HG02759 (cell line): ENCODE results near the gene TAS2R8.
"Not testable (repeated sequence)": the region's sequence is repeated elsewhere in the genome, so short reads cannot be mapped to it uniquely, and the experiment has no call there.

Experiments used
- ATAC-seq: cut with Tn5 transposase; IDR thresholded peaks from one replicate; pipeline ENCODE4 v1.9.1; 2021; ENCODE audit warnings: mild to moderate bottlenecking, moderate library complexity; ENCODE audit not compliant: unreplicated experiment

TAS2R8 gene, protein sequence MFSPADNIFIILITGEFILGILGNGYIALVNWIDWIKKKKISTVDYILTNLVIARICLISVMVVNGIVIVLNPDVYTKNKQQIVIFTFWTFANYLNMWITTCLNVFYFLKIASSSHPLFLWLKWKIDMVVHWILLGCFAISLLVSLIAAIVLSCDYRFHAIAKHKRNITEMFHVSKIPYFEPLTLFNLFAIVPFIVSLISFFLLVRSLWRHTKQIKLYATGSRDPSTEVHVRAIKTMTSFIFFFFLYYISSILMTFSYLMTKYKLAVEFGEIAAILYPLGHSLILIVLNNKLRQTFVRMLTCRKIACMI

DNA sequence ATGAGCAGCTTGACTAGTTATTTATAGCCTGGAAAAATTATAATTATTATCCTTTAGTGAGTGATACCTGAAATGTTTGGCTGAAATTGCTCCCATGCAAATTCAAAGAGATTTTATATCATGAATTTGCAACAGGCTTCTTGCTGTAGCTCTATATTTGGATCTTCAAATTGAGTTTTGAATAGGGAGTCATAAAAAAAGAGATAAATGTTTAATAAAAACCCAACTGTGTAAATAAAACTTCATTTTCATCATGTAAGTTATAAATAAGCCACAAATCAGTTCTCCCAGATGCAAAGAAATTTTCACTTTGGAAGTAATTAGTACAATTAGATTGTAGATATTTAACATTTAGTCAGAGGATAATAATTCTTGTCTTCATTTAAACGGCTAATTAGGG, at the start of gene TAS2R8:
Gene TAS2R8 (minus strand): TSS at position 101 of the 400 bp plus-strand sequence. CDS start 306 bp downstream, outside the sequence.
- no peak for ATAC-seq

- no peak for ATAC-seq
Measured at GRCh38 chr12:10855807-10856206, 48.7 kb upstream of the TAS2R8 start.

DNA sequence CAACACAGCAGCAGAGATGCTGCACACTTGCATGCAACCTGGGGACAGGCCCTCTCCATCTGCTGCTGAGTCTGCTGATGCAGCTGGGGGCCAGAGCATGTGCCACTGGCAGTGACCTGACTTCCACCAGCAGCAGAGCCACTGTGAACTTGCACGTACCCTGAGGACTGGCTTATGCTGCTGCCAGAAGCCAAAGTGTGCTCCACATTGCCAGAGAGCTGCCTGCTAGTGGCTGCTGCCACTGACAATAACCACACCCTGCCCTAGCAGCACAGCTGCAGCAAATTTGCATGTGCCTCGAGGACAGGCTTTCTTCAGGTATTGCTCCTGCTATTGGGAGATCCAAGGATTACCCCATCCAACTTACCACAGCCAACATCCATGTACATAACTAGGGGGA, 46.7 kb upstream of the TAS2R8 start:
- no peak for ATAC-seq

GRCh38 chr12:10851243-10851858, 44.3 kb upstream of the TAS2R8 start:
- no peak for ATAC-seq

DNA sequence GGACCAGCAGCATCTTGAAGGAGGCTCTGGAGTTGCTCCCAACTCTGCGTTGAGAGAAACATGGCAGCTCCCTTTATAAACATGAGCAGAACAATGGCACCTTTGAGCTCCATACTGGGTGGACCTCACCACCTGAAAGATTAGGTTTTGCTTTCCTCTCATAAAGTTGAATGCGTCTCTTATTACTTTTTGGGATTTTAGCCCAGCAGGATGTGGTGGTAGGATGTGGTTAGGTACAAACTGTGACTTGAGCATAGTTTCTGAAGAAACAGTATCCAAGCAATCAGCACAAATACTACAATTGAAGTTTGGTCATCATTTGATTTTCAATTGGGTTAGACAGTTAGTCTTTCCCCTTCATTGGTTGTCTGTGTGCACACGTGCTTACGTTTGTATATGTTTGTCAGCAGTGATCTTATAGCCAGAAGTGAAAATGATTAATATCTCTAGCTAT, 42.4 kb upstream of the TAS2R8 start, which contains the start of gene PRR4:
Gene PRR4 (minus strand): TSS at position 51 of the 454 bp plus-strand sequence. CDS start 38 bp downstream, at position 13.
- ATAC-seq: no peak

GRCh38 chr12:10847744-10848143, 40.7 kb upstream of the TAS2R8 start:
- ATAC-seq: no peak

DNA sequence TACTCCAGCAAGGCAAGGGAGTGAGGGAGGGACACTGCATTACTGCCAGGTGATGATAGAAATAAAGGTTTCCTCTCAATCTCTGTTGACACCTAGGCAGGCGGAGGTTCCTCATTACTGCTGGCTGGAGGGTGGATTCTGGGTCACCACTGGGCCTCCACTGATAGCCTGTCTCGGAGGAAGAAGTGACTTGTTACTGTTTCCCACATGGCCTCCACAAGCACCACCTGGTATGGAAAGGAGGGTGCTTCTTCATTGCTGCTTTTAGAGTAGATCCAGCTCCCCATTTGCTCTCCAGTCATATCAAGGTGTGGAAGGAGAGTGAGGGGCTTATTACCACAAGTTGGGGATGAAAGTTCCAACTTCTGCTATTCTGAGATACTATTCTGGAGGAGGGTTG, 35.8 kb upstream of the TAS2R8 start:
- no peak for ATAC-seq

DNA sequence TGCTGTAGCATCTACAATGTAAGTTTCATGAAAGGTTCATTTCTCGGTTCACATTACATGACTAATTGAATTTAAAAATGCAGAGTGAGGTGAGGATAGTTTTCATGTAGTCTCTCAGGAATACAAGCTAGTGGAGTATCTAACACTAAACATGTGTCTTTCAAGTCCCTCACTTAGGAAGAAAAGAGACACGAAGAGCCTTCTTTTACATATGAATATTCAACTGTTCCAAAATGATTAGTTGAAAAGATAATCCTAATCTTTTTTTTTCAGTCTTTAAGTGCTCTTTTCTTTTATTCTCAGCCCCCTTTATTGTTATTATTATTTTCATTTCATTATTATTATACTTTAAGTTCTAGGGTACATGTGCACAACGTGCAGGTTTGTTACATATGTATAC, 31.4 kb upstream of the TAS2R8 start:
- no peak for ATAC-seq

DNA sequence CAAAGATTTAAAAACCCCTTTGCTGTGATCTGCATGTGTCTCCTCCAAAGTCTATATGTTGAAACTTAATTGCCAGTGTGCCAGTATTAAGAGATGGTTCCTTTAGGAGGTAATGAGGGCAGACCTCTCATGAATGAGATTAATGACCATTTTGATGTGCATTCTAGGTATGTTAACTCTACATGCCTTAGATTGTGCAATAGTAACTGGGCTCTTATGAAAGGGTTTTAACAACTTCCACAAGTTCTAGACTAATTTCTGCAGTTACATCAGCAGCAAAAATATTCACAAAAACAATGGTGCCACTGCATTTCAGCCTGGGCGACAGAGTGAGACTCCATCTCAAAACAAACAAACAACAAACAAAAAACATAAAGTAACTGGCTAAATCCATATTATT, 22.9 kb upstream of the TAS2R8 start:
- ATAC-seq: no peak

- no peak for ATAC-seq
Measured at GRCh38 chr12:10826258-10826657, 19.2 kb upstream of the TAS2R8 start, which contains the start of gene TAS2R10. Gene TAS2R10 (minus strand): TSS chr12:10826358. CDS start chr12:10826269, 89 bp downstream.

- no peak for ATAC-seq
Measured at GRCh38 chr12:10824957-10825356, 17.9 kb upstream of the TAS2R8 start.

DNA sequence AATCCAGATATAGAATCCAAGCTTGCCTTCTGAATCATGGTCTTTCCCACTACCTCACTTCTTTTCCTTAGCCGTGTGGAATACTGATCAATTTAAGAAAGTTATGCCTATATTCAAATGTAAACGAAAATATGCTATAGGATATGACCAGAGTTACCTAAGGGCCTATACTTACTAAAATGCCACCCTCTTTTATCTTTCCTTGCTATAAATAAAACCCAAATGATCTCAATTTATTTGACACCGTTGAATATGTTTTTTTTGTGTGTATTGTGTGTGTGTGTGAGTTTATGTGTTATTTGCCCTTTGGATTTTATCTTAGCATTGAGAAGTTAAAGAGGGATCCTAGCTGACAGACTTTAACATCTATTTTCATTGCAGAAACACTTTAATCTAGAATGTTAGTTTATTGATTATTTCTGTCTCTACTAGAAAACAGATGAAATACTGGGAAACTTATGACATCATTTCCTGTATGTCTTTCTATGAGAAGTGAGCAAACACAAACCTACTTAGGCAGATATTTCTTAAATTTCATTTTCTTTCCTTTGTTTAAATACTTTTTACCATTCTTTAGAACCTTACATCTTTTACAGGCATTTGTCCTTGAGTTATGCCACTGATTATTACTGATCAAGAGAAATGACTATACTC, 4.9 kb upstream of the TAS2R8 start:
- no peak for ATAC-seq

DNA sequence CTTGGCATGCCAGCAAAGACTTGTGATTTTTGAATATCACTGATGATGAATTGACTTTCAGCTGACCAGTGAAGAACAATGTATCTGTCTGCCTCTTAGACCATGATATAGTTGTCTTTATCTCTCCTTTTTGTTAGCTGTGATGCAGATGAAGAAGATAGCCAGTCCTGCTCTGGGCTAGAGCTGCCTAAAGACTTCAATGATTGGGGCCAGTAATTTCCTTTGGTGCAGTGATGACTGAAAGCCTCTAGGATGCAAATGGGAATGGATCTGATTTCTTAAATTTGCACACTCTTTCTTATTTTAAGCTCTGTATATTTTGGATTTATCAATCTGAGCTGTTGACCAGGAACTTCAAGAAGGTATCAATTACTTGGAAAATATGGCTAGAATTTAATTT, 3.0 kb upstream of the TAS2R8 start, which contains the start of gene TAS2R9:
Gene TAS2R9 (minus strand): TSS at position 101 of the 400 bp plus-strand sequence. CDS start 93 bp downstream, at position 8.
- ATAC-seq: no peak

- no peak for ATAC-seq
Measured at GRCh38 chr12:10802587-10802986, 4.5 kb downstream of the TAS2R8 start, which contains the start of gene TAS2R7. Gene TAS2R7 (minus strand): TSS chr12:10802627. CDS start chr12:10802570, 57 bp downstream.

DNA sequence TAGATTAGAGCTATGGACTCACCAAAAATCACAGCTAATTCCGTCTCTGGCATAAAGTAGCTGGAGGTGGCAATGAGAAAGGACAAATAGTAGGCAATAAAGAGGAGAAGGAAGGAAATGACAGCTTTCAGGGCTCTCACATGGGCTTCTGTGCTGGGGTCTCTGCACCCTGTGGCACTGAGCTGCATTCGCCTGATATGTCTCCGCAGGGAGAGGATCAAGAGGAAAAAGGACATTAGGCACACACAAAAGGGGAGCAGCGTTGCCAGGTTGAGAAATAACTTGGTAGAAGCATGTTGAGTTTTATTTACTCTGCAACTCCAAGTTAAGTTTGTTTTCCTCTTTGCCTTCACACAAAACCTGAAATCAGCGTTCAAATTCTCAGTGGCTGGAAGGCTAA, 5.3 kb downstream of the TAS2R8 start:
- ATAC-seq: no peak

DNA sequence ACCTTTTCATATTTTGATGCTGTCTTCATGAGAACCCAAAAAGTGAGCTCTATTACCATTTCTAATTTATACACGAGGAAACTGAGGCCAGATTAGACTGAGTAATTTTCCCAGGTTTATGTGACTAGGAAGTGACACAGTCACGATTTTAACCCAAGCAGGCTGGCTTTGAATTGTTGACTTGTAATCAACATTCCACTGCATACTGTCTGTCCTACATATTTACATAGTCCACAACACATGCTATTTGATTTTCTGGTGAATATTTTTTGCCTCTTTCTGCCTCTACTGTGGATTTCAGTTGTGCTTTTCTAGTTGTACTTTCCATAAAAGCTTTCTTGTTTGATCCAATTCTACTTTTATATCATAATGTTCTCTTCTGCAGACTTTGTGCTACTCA, 12.9 kb downstream of the TAS2R8 start:
- no peak for ATAC-seq

DNA sequence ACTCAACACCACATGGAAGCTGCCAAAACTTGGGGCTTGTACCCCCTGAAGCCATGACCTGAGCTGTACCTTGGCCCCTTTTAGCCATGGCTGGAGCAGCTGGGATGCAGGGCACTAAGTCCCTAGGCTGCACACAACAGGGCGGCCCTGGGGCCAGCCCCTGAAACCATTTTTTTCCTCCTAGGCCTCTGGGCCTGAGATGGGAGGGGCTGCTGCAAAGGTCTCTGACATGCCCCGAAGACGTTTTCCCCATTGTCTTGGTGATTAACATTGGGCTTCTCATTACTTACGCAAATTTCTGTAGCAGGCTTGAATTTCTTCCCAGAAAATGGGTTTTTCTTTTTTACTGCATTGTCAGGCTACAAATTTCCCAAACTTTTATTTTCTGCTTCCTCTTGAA, 15.3 kb downstream of the TAS2R8 start:
- ATAC-seq: not testable (repeated sequence)

DNA sequence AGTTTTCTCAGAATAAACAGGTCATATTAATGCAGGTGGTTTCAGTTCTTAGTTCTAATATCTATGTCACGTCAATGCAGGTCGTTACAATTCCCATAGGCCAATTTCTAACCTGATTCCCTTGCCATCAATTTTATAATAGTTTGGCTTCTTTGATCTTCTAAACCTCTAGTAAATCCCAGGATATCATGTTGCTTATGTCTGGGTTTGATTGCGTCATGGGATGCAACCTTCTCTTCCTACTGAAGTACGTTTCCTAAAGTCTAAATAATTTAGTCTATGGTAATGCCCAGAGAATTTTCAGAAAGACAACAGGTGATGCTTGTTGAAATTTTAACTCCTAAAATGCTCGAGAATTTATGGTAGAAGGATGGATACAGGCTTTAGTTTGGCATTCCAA, 23.8 kb downstream of the TAS2R8 start:
- ATAC-seq: no peak

DNA sequence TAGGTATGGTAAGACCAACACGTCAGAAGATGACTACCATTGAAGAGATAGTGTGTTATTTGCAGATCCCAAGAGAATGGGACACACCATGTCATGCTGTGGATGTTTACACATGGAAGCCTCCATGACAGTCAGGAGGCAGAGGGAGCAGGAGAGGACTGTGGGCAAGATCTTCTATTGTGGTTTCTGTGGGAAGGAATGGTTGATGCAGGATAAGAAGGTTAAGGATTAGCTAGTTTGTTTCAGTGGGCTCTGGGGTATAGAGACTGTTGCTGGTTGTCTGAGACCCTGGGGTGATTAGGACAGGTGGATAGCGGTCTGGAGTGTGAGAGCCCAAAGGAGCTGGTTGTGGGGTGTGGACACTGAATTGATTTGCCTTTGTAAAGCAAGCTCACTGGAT, 28.0 kb downstream of the TAS2R8 start:
- ATAC-seq: no peak

- ATAC-seq: no peak
Measured at GRCh38 chr12:10771132-10771733, 35.9 kb downstream of the TAS2R8 start.

DNA sequence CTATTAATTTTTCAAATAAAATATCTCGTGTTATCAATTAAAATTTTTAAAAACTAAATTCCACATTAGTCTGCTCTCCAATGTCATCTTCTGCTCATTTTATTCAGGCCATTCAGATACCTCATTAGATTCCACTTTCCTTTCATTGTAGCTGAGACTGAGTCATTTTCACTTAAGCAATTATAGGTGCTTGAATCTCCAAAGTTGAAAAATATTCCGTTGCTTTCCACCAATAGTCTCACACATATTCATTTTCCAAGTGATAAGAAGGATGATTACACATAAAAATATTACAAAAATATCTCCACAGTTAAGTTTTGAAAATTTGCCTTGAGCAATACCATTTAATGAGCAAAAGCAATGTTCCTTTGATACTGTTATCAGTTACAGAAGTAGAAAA, 47.4 kb downstream of the TAS2R8 start:
- ATAC-seq: no peak
